Left ventricle myocardium superior (tissue), 1 donor: ENCODE data around the gene TMEM234. TPM values are rescaled to one million over a fixed set of nuclear protein-coding genes. Genes with fewer than 3 reads are reported as not detected.

Source experiments
- ATAC-seq: fragments of 200-7000 bp; cut with Tn5 transposase; one replicate; pipeline ENCODE4 v1.9.1; 2020; ENCODE audit warnings: mild to moderate bottlenecking, moderate library complexity
- DNase-seq: peaks from one replicate; pipeline ENCODE4 v3.0.0-alpha.2; 2020
- intact Hi-C: fragments of 100-400 bp; cut with micrococcal nuclease; formaldehyde crosslinking; loops from one replicate; pipeline ENCODE4 v1.11.0; 2022
- total RNA-seq: library from RNA; stranded (reverse); fragmentation: NEBNext Ultra II Directional; extraction: Animal tissue kit (Norgen Biotek cat#: 25700); gene quantifications from one replicate; pipeline ENCODE4 v1.2.1, GENCODE V29; 2021
- donor health status: DM: no; HTN: yes; CAD: no; lungs with severe emphysema.

The TMEM234 gene
- total RNA-seq, 1 donor from 2014 or later, result 7.4 TPM

DNA sequence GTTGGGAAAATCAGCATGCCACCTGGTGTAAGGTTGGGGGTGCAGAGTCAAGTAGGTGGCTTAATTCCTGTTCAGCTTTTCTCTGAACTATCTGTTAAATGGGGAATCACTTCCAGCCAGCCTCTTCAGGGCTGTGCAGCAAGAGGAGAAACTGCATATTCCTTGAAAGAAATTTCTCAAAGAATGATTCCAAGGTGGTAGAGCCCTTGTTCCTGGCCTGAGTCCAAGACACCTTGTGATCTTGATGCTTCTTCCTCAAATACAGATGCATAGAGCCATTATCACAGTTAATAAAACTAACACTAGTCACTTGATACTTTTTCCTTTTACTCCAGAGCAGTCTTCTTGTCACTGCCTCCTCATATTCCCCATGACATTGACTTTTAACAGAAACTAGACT lies 37.5 kb downstream of the TMEM234 start:
- ATAC-seq (no peak), DNase-seq (no peak)
- intact Hi-C loops, result no loop called here

DNA sequence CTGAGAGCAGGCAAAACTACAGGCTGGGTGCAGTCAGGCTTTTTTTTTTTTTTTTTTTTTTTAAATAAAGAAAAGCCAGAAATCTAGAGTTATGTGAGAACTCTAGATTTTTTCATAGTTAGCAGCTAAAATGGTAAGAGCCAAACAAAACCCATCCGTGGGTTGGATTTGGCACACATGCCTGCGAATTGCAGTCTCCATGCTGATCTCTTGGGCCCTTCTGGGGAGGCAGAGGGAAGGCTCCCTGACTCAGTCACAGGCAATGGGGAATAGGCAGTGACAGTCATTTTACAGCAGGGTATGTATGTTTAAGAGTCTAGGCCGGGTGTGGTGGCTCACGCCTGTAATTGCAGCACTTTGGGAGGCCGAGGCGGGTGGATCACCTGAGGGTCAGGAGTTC lies 40.1 kb downstream of the TMEM234 start:
- no peak for DNase-seq

DNA sequence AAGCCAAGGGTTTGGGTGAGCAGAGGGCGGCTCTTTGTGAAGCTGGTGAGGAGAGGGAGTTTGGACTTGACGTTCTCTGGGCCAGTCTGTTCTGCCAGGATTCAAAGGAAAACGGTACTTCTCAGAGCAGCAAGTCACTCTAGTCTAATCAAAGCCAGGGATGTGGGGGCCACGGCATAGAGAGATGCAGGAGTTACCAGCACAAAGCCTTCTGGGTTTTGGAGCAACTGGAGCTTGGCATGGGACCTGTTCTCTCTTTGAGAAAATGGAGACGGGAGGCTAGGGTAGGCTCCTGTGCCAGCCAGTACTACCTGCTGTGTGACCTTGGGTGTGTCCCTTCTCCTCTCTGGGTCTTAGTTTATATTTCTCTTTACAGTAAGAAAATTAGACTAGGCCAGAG lies 40.6 kb downstream of the TMEM234 start:
- intact Hi-C loops, result no loop called here
- no peak for DNase-seq

More for the DNA sequence above, 40.1 kb downstream of the TMEM234 start:
- intact Hi-C loops, result no loop called here
- no peak for ATAC-seq

DNA sequence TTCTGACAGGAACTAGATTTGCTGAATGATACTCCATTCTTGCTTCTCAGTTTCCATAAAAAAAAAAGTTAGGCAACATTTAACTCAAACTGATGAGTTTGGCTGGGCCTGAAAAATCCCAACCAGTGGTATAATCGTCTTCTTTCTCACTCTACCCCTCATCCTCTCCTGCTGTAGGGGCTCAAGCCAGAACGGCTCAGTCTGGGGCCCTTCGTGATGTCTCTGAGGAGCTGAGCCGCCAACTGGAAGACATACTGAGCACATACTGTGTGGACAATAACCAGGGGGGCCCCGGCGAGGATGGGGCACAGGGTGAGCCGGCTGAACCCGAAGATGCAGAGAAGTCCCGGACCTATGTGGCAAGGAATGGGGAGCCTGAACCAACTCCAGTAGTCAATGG lies 41.1 kb downstream of the TMEM234 start:
- DNase-seq (no peak), ATAC-seq (no peak)
- intact Hi-C loops, result no loop called here

More for the DNA sequence above, 40.6 kb downstream of the TMEM234 start:
- no peak for ATAC-seq

DNA sequence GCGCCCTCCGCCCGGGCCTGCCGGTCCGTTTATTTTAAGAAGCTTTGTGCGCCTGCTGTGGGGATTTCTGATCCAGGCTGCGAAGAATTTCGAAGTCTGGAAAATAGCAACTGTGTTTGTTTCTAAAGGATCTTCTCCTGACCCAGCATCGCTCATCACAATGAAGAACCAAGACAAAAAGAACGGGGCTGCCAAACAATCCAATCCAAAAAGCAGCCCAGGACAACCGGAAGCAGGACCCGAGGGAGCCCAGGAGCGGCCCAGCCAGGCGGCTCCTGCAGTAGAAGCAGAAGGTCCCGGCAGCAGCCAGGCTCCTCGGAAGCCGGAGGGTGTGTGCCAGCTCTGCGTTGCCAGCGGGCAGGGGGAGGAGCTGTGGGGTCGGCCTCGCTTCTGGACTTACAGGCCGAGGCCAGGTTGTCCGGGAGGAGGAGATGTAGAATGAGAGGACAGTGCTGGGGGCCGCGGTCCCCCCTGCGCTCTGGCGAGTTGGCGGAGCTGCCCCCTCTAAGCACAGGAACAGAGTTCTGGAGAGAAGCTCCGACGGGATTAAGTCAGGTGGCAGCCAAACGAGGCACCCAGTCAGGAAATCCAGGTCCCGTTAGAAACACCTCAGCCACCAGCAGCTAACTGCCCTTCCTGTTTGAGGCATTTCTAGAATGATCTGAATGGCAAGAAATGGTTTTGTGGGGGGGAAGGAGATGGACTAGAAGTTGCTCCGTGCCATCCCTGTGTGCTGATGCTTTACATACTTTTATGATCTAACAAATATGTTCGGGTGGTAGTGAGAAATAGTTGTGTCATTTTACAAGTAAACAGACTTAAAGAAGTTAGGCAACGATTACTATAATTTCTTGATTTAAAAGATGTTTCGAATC lies 41.7 kb downstream of the TMEM234 start:
- ATAC-seq (peak; percentile 42), DNase-seq (peak; percentile 61)
- intact Hi-C loops, result no loop called here

DNA sequence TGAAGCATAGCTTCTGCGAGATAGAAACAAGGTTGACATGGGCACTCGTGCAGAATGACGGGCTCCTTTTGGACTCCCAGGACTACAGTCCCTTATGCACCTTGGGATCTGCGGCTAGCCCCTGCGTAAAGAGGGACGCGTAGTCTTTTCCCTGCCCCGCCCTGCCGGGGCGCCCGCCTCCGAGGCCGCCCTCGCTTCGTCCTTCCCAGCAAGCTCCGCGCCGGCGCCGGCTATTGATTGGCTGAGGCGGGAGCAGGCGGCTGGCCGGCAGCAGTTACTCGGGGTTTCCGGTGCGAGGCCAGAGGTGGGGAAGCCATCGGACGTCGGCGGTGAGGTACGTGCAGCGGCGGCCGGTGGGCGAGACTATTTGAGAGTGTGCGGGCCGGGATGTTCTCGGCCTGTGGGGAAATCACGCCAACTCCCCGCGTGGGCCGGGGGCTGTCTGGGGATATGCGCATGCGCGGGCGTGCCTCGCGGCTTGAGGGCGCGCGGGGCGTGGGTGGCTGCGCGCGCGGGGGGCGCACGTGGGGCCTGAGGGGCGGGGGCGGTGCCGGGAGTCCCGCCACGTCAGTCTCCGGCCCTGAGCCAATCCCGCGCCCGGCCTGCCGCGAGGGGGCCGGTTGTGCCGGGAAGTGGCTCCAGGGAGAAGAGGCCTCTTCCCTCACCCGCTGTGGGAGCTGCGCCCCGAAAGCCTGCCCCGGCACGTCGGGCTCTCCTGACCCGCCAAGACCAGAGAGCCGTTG lies 42.5 kb downstream of the TMEM234 start, which contains the start of gene TXLNA:
Gene TXLNA (plus strand): TSS at position 233 of the 743 bp plus-strand sequence. CDS start 671 bp downstream, outside the sequence.
- intact Hi-C loops, result no loop called here
- DNase-seq, result peak; percentile 98
- peak; percentile 95 for ATAC-seq

DNA sequence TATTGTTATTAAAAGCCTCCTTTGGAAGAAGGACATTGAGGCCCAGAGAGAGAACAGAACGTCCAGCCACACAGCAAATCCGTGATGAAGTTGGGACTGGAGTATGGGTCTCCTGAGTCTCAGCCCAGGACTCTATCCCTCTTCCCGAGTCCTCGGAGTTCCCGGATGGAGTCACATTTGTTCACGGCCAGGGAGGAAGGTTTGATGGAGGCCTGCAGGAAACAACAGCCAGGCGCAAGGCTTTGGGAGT lies 43.0 kb downstream of the TMEM234 start:
- DNase-seq, result no peak
- intact Hi-C loops, result no loop called here
- peak; percentile 22 for ATAC-seq

DNA sequence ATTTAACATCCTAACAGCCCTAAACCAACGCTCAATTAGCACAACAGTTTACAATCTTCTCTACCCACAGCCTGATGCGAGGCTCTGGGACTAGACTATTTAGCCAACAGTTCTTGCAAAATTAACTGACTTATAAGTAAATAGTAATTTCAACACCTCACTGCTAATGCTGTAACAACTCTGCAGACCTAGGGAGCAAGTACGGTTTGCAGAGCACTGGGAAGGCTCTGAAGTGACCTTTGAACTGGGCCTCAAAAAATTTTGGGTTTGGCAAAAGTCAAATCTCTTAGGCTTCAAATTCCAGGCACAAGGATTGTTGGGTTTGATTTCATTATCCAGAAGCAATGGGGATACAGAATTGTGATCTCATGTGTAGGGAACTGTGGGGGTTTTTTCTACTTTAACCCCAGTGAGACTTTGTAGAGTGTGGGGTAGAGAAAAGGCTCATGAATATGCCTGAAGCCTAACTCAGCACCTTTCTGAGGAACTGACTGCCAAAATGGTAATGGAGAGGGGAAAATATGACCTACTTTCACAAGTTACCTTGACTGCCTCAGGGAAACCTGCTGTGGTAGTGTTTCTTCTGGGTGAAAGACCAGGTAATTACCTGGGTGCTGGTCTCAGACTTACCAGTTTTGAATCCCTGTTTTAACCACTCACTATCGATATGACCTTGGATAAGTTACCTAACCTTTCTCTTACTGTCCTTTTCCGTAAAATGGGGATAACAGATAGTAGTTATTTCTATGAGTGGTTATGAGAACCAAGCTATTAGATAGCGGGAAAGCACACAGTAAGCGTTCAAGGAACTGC lies 43.6 kb downstream of the TMEM234 start:
- intact Hi-C loops, result no loop called here
- DNase-seq (no peak), ATAC-seq (no peak)

DNA sequence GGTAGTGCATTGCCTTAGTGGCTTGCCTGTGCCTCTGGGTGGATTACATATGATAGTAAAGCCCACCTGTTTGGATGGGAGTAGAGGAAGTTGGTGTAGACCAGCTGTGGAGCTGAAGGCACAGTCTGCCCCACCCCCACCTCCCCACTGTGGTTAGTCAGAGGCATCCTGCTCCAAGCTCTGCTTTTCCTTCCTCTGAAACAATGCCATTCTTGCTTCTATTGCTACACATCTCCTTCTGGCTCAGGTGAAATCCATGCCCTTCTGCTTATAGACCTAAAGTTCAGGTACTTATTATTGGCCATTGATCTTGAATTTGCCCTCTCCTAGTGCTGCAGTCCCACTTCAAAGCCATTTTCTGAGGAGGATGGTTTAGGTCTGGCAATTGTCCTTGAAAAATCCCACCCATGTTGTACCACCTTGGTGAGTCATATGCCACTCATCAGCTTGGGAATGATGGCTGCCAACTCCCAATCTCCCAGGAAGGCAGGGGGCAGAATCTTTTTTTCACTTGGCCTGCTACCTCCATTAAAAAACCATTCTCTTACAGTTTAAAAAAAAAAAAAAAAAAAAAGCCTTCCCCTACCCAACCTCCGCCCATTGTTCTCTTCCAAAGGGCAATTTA lies 49.4 kb downstream of the TMEM234 start:
- DNase-seq (no peak), ATAC-seq (no peak)
- intact Hi-C loops, result no loop called here

DNA sequence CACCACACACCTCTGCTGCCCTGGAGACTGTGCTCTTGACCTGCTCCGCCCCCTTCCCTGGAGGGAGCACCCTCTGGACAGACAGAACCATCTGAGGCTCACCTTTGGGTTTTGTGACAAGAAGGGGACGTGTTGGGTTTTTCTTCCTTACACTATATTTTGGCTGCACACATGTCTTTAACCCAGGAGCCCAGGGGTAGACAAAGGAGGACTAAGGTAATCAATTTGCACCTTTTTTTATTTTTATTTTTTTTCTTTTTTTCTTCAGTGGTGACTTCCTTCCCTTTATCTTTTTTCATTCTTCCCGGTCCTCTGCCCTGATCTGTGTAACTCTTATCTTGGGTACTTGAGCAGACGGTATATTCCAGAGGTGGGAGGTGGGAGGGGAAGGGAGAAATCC lies 51.2 kb downstream of the TMEM234 start:
- ATAC-seq (no peak), DNase-seq (no peak)
- intact Hi-C loops, result no loop called here

Other genes starting within 250 kb of the TMEM234 start
- gene KHDRBS1, start 208.5 kb downstream of the TMEM234 start, total RNA-seq, result 61.7 TPM
- gene TMEM39B, start 149.4 kb downstream of the TMEM234 start, total RNA-seq, result 5.6 TPM
- gene KPNA6, start 114.3 kb downstream of the TMEM234 start, total RNA-seq, result 78.6 TPM
- gene TXLNA, start 42.7 kb downstream of the TMEM234 start, total RNA-seq, result 16.5 TPM
- gene CCDC28B, start 21.8 kb downstream of the TMEM234 start, total RNA-seq, result 33.2 TPM
- 0.92 TPM for gene IQCC, start 16.7 kb downstream of the TMEM234 start, total RNA-seq
- gene DCDC2B, start 13.3 kb downstream of the TMEM234 start, total RNA-seq, result not detected
- gene EIF3I, start 54 bp upstream of the TMEM234 start, total RNA-seq, result 104 TPM
- gene FAM167B, start 24.9 kb upstream of the TMEM234 start, total RNA-seq, result 9.1 TPM
- gene LCK, start 28.9 kb upstream of the TMEM234 start, total RNA-seq, result 0.50 TPM
- gene HDAC1, start 69.7 kb upstream of the TMEM234 start, total RNA-seq, result 46.1 TPM
- gene MARCKSL1, start 113.9 kb upstream of the TMEM234 start, total RNA-seq, result 15.3 TPM
- gene FAM229A, start 140.1 kb upstream of the TMEM234 start, total RNA-seq, result 2.8 TPM
- 2.0 TPM for gene TSSK3, start 140.2 kb upstream of the TMEM234 start, total RNA-seq
- 40.5 TPM for gene BSDC1, start 172.1 kb upstream of the TMEM234 start, total RNA-seq
- gene ZBTB8B, start 242.7 kb upstream of the TMEM234 start, total RNA-seq, result not detected